T-cell (primary cell): ENCODE results near the gene TTLL12. TPM values are rescaled to one million over a fixed set of nuclear protein-coding genes. Genes with fewer than 3 reads are reported as not detected.

Experiments used
- ATAC-seq, 4 experiments: fragments of 200-7000 bp in 3 of 4; fragments of 150-1000 bp in 1 of 4; cut with Tn5 transposase; replicated peaks in 1 of 4; 1 replicate in 3 of 4; 2 replicates in 1 of 4; pipeline ENCODE4 v1.10.0; 2021; ENCODE audit warnings: moderate library complexity in 3 of 4, mild to moderate bottlenecking in 2 of 4, moderate number of reproducible peaks in 1 of 4
- CTCF ChIA-PET, 2 donors: fragments of 300-600 bp; sonication (Branson Sonifier 250); formaldehyde crosslinking; loops; one replicate each; lab custom pipeline; 2022; ENCODE audit warnings: antibody characterized with exemption in 2 of 2; lab: Charles Lee
- POLR2A ChIA-PET, 2 donors: fragments of 300-600 bp; sonication (Branson Sonifier 250); formaldehyde crosslinking; loops; one replicate each; lab custom pipeline; 2022; ENCODE audit warnings: antibody characterized with exemption in 2 of 2; lab: Charles Lee
- DNase-seq, 35 experiments: peaks; one replicate each; pipeline versions ENCODE4 v3.0.0 to v3.0.0-alpha.2; 2013 to 2023
- H3K27ac ChIP-seq: one replicate; pipeline ENCODE4 v1.5.1; 2013; ENCODE audit warnings: low read length
- H3K27me3 ChIP-seq, 2 experiments: replicated peaks in 1 of 2; 1 replicate in 1 of 2; 2 replicates in 1 of 2; pipeline versions ENCODE4 v1.6.1 to v1.7.0; 2013; ENCODE audit warnings: low read length in 1 of 2, mixed read lengths in 1 of 2; ENCODE audit not compliant: control insufficient read depth in 2 of 2, insufficient read depth in 2 of 2; ENCODE audit errors: extremely low read depth in 1 of 2
- H3K36me3 ChIP-seq, 2 donors: 1 replicate in 1 of 2; 2 replicates in 1 of 2; pipeline versions ENCODE4 v1.6.1 to v1.7.0; 2013; ENCODE audit warnings: low read length in 1 of 2; ENCODE audit not compliant: control insufficient read depth in 2 of 2, insufficient read depth in 1 of 2; ENCODE audit errors: extremely low read depth in 1 of 2
- H3K4me1 ChIP-seq, 2 experiments: 1 replicate in 1 of 2; 2 replicates in 1 of 2; pipeline versions ENCODE4 v1.6.1 to v1.7.0; 2013; ENCODE audit warnings: low read length in 2 of 2, mixed read lengths in 1 of 2; ENCODE audit not compliant: insufficient read depth in 2 of 2, control insufficient read depth in 1 of 2; ENCODE audit errors: extremely low read depth in 1 of 2
- H3K4me3 ChIP-seq, 2 donors: 1 replicate in 1 of 2; 2 replicates in 1 of 2; pipeline versions ENCODE4 v1.5.1 to v1.7.0; 2013; ENCODE audit warnings: mild to moderate bottlenecking in 2 of 2, low read length in 1 of 2, moderate library complexity in 1 of 2; ENCODE audit not compliant: control insufficient read depth in 1 of 2; ENCODE audit errors: extremely low read depth in 1 of 2
- H3K9me3 ChIP-seq: 2 replicates; pipeline ENCODE4 v1.7.0; 2013
- H3K27ac Mint-ChIP-seq, 2 donors: one replicate each; pipeline ENCODE4 v1.8.0; 2020 to 2021; ENCODE audit warnings: mild to moderate bottlenecking in 2 of 2, mixed read lengths in 2 of 2
- H3K27me3 Mint-ChIP-seq, 2 donors: one replicate each; pipeline ENCODE4 v1.8.0; 2021 to 2022; ENCODE audit warnings: mixed read lengths in 2 of 2
- H3K36me3 Mint-ChIP-seq: one replicate; pipeline ENCODE4 v1.8.0; 2021; ENCODE audit warnings: mixed read lengths
- H3K4me1 Mint-ChIP-seq, 3 donors: one replicate each; pipeline ENCODE4 v1.8.0; 2020 to 2022; ENCODE audit warnings: mixed read lengths in 3 of 3, mild to moderate bottlenecking in 1 of 3
- H3K4me3 Mint-ChIP-seq, 3 donors: one replicate each; pipeline ENCODE4 v1.8.0; 2020 to 2022; ENCODE audit warnings: mild to moderate bottlenecking in 3 of 3, mixed read lengths in 3 of 3, moderate library complexity in 3 of 3
- H3K9me3 Mint-ChIP-seq, 3 donors: one replicate each; pipeline ENCODE4 v1.8.0; 2020 to 2022; ENCODE audit warnings: mixed read lengths in 3 of 3
- WGBS: methylation state at CpG from one replicate; pipeline ENCODE4 v1.1.5; 2013; ENCODE audit warnings: missing lambda C conversion rate; ENCODE audit not compliant: insufficient coverage; 5-methylcytosine and 5-hydroxymethylcytosine counted together
- total RNA-seq, 35 experiments: library from RNA in 6 of 35; stranded (reverse) in 6 of 35; fragments of 120-200 nt in 1 of 35; gene quantifications; one replicate each; pipeline versions ENCODE4 v1.2.1 to v1.2.4 and lab custom pipeline; 2013 to 2026

Gene TTLL12
- total RNA-seq, 5 donors from 2014 or later (not counting 1 experiment from before 2014, with no cell fraction given), result 17.1 to 38.1 (median 33.8) TPM

DNA sequence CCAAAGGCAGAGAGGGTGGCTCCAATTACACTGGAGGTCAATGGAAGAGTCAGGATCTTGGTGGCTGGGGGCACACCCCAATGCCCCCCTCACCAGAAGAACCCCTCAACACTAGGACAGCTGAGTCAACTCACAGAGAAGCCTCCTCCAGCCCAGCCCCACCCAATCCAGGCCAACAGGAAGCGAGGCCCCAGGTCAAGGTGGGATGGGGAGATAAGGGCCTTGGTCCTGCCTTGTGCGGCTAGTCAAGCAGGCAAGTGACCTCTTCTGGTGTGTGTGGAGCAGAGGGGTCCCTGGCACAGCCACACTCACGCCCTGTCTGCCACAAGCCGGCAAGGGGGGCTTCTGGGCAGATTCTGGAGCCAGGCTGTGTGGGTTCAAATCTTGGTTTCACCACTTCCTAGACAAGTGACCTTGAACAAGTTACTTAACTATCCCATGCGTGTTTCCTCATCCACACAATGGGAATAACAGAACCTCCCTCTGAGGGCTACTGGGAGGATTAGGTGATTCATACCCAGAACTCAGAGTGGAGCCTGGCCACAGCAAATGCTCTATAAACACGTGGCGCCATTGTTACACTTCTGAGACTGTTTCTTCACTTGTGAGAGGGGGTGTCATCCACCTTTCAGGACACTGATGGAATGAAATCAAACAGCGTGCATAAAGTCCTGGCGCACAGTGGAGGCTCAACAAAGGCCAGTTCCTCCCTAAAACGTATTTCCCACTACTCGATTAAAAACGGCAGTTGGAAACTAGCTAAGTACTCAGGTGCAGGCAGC, 3.2 kb downstream of the TTLL12 start:
- DNase-seq (no peak), ATAC-seq (no peak)
- H3K27me3 Mint-ChIP-seq, result no peaks in the 10 kb centered on the region
- Histone ChIP-seq H3K4me1 (peaks cover 2 to 28% of the 10 kb centered on the region in 2 experiments), H3K9me3 (no peaks in the 10 kb centered on the region), H3K27ac (no peak overlapping the region), H3K36me3 (peaks cover 12 to 19% of the 10 kb centered on the region in 2 donors), H3K27me3 (no peaks in the 10 kb centered on the region), H3K4me3 (no peak overlapping the region)
- no peaks in the 10 kb centered on the region for H3K9me3 Mint-ChIP-seq
- no peak overlapping the region for H3K27ac Mint-ChIP-seq
- H3K4me1 Mint-ChIP-seq, result peaks cover 18 to 28% (median 24%) of the 10 kb centered on the region in 3 donors
- WGBS, result 82% methylated on average over 7 of the region's 12 CpGs
- POLR2A ChIA-PET, result no interaction called here
- CTCF ChIA-PET, result no interaction called here
- peak overlapping the region in 1 of 3 donors; percentile 39 for H3K4me3 Mint-ChIP-seq
- peaks cover 7% of the 10 kb centered on the region for H3K36me3 Mint-ChIP-seq

- Mint-ChIP-seq H3K4me3 (no peak overlapping the region), H3K4me1 (peaks cover 18 to 23% (median 19%) of the 10 kb centered on the region in 3 donors), H3K27me3 (no peaks in the 10 kb centered on the region), H3K9me3 (no peaks in the 10 kb centered on the region), H3K27ac (no peak overlapping the region), H3K36me3 (peaks cover 10% of the 10 kb centered on the region)
- H3K9me3 ChIP-seq, result no peaks in the 10 kb centered on the region
- H3K4me3 ChIP-seq, result no peak overlapping the region
- H3K36me3 ChIP-seq, result peaks cover 14 to 22% of the 10 kb centered on the region in 2 donors
- ChIA-PET POLR2A (no interaction called here), CTCF (no interaction called here)
- ATAC-seq (no peak), DNase-seq (no peak)
- WGBS, result 99% methylated on average over 15 of the region's 17 CpGs
- H3K4me1 ChIP-seq, result peaks cover 0 to 20% of the 10 kb centered on the region in 2 experiments
- no peak overlapping the region for H3K27ac ChIP-seq
- H3K27me3 ChIP-seq, result no peaks in the 10 kb centered on the region
These were observed 4.2 kb downstream of the TTLL12 start for GRCh38 chr22:43182726-43183125.

- no peaks in the 10 kb centered on the region for H3K9me3 Mint-ChIP-seq
- ChIA-PET CTCF (no interaction called here), POLR2A (no interaction called here)
These were observed 4.8 kb downstream of the TTLL12 start for GRCh38 chr22:43182118-43182517.

DNA sequence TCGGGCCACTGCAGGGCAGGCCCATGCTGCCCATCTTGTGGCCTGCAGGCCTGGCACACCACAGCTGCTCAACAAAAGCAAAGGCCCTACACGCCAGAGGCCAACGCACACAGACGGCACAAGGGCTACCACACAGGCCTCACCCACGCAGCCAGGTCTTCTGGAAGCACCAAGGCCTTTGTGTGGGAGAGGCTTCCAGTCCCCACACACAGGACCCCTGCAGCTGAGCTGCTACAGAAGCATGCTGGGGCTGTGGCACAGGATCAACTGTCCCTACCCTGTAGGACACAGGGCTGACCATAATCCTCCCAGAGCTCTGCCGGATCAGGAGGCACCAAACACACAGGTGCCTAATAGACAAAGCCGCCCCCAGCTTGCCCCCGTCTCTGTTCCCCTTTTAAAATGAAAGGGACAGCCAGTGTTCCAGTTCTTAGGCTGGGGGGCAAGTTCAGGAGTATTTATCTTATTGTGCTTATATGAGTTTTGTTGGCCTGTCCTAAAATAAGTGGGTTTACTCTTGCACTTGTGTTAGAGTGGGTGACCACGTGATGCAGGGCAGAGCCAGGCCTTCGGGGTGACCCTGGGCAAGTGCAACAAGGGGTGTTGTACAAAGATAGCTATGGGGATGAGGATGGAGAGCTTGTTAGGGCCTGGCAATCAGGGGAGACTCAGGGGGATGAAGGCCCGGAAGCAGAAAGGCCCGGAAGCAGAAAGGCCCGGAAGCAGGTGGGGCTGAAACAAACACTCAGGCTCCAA, 5.4 kb downstream of the TTLL12 start:
- no peak overlapping the region for H3K27ac Mint-ChIP-seq
- peaks cover 18 to 22% of the 10 kb centered on the region in 2 donors for H3K36me3 ChIP-seq

More at GRCh38 chr22:43182118-43182517, 4.8 kb downstream of the TTLL12 start:
- Mint-ChIP-seq H3K4me3 (no peak overlapping the region), H3K27me3 (no peaks in the 10 kb centered on the region), H3K36me3 (peaks cover 10% of the 10 kb centered on the region), H3K27ac (no peak overlapping the region), H3K4me1 (peaks cover 18 to 21% (median 18%) of the 10 kb centered on the region in 3 donors)
- DNase-seq (no peak), ATAC-seq (no peak)
- H3K36me3 ChIP-seq, result peaks cover 18 to 22% of the 10 kb centered on the region in 2 donors
- WGBS, result 90% methylated on average over 10 of the region's 10 CpGs
- H3K9me3 ChIP-seq, result no peaks in the 10 kb centered on the region
- H3K27me3 ChIP-seq, result no peaks in the 10 kb centered on the region
- H3K4me1 ChIP-seq, result peaks cover 0 to 18% of the 10 kb centered on the region in 2 experiments
- no peak overlapping the region for H3K4me3 ChIP-seq
- no peak overlapping the region for H3K27ac ChIP-seq

GRCh38 chr22:43180670-43181069, 6.3 kb downstream of the TTLL12 start:
- Histone ChIP-seq H3K27me3 (no peaks in the 10 kb centered on the region), H3K36me3 (peaks cover 18 to 22% of the 10 kb centered on the region in 2 donors), H3K27ac (no peak overlapping the region), H3K4me3 (no peak overlapping the region), H3K9me3 (no peaks in the 10 kb centered on the region), H3K4me1 (peaks cover 0 to 9% of the 10 kb centered on the region in 2 experiments)
- 93% methylated on average over 15 of the region's 15 CpGs for whole genome bisulfite sequencing
- ChIA-PET POLR2A (no interaction called here), CTCF (no interaction called here)
- no peaks in the 10 kb centered on the region for H3K9me3 Mint-ChIP-seq
- H3K36me3 Mint-ChIP-seq, result peaks cover 10% of the 10 kb centered on the region
- no peak for DNase-seq
- H3K27me3 Mint-ChIP-seq, result no peaks in the 10 kb centered on the region
- H3K4me1 Mint-ChIP-seq, result peaks cover 13 to 18% (median 15%) of the 10 kb centered on the region in 3 donors
- no peak for ATAC-seq
- H3K27ac Mint-ChIP-seq, result no peak overlapping the region
- no peak overlapping the region for H3K4me3 Mint-ChIP-seq

More for the DNA sequence above, 5.4 kb downstream of the TTLL12 start:
- H3K27ac ChIP-seq, result no peak overlapping the region
- peaks cover 10% of the 10 kb centered on the region for H3K36me3 Mint-ChIP-seq
- 92% methylated on average over 9 of the region's 13 CpGs for WGBS
- DNase-seq (no peak), ATAC-seq (no peak)
- H3K4me1 Mint-ChIP-seq, result peaks cover 18 to 21% (median 18%) of the 10 kb centered on the region in 3 donors
- ChIA-PET POLR2A (no interaction called here), CTCF (no interaction called here)
- H3K27me3 Mint-ChIP-seq, result no peaks in the 10 kb centered on the region
- no peak overlapping the region for H3K4me3 ChIP-seq
- no peaks in the 10 kb centered on the region for H3K9me3 Mint-ChIP-seq
- H3K27me3 ChIP-seq, result no peaks in the 10 kb centered on the region
- no peak overlapping the region for H3K4me3 Mint-ChIP-seq
- no peaks in the 10 kb centered on the region for H3K9me3 ChIP-seq
- peaks cover 0 to 18% of the 10 kb centered on the region in 2 experiments for H3K4me1 ChIP-seq

DNA sequence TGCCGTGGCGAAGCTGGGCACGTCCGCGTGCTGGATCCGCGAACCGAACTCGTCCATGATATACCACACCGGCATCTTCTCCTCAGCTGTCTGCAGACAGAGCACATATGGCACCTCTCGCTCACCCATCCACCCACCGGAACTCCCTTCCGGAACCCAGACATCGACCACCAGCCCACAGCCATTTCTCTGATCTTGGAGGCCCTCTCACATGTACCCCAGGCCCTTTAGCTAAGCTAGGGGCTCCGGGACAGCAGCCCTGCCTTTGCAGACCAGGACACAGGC, 7.1 kb downstream of the TTLL12 start:
- DNase-seq, result no peak
- Mint-ChIP-seq H3K9me3 (no peaks in the 10 kb centered on the region), H3K27me3 (no peaks in the 10 kb centered on the region), H3K36me3 (peaks cover 10% of the 10 kb centered on the region), H3K27ac (no peak overlapping the region), H3K4me1 (peaks cover 7 to 18% (median 10%) of the 10 kb centered on the region in 3 donors), H3K4me3 (no peak overlapping the region)
- no peak overlapping the region for H3K4me3 ChIP-seq
- peaks cover 18 to 28% of the 10 kb centered on the region in 2 donors for H3K36me3 ChIP-seq
- H3K4me1 ChIP-seq, result peaks cover 0 to 4% of the 10 kb centered on the region in 2 experiments
- H3K27me3 ChIP-seq, result no peaks in the 10 kb centered on the region
- ATAC-seq, result no peak
- 96% methylated on average over 14 of the region's 15 CpGs for WGBS
- no peak overlapping the region for H3K27ac ChIP-seq
- ChIA-PET POLR2A (no interaction called here), CTCF (no interaction called here)
- H3K9me3 ChIP-seq, result no peaks in the 10 kb centered on the region
